HEK293 (cell line): Measurements from ENCODE around the gene WASHC3.
"Not testable (repeated sequence)": the region's sequence is repeated elsewhere in the genome, so short reads cannot be mapped to it uniquely, and the experiment has no call there.

Experiments
- CTCF ChIA-PET: fragments of 350-600 bp; formaldehyde crosslinking; extraction: SDS; loops from one replicate; lab custom pipeline; 2021; ENCODE audit warnings: antibody characterized with exemption; lab: Yijun Ruan, JAX
- POLR2A ChIA-PET: fragments of 300-600 bp; formaldehyde crosslinking; extraction: SDS; loops from one replicate; lab custom pipeline; 2020; ENCODE audit warnings: antibody characterized with exemption, inconsistent platforms; lab: Yijun Ruan, JAX
- H3K27ac ChIP-seq: fragments of 200-500 bp; sonication (Bioruptor generic); 2 replicates; pipeline ENCODE4 v1.5.1; 2014; ENCODE audit warnings: low read depth, low read length, control low read depth, inconsistent platforms; ENCODE audit errors: extremely low read depth
- H3K36me3 ChIP-seq, 2 experiments: fragments of 200-500 bp in 1 of 2; sonication (Bioruptor generic) in 1 of 2; 1 replicate in 1 of 2; 2 replicates in 1 of 2; pipeline ENCODE4 v1.5.1; 2014 to 2017; ENCODE audit warnings: inconsistent platforms in 2 of 2, low read length in 2 of 2; ENCODE audit not compliant: control insufficient read depth in 2 of 2, insufficient read depth in 1 of 2
- H3K4me1 ChIP-seq: fragments of 200-500 bp; sonication (Bioruptor generic); 2 replicates; pipeline ENCODE4 v1.5.1; 2014; ENCODE audit warnings: mild to moderate bottlenecking, low read length, inconsistent platforms; ENCODE audit not compliant: control insufficient read depth, insufficient read depth
- H3K4me3 ChIP-seq: 2 replicates; pipeline ENCODE4 v1.5.1; 2011; ENCODE audit warnings: low read depth, mild to moderate bottlenecking, control low read depth, low read length, moderate library complexity
- H3K9me3 ChIP-seq: fragments of 200-500 bp; sonication (Bioruptor generic); 2 replicates; pipeline ENCODE4 v1.5.1; 2014; ENCODE audit warnings: low read depth, low read length, inconsistent platforms; ENCODE audit not compliant: control insufficient read depth, insufficient read depth
- KLF10 ChIP-seq: fragments of 450-650 bp; IDR thresholded peaks from 2 replicates; pipeline ENCODE4 v1.5.1; 2018; ENCODE audit warnings: missing biosample characterization, mild to moderate bottlenecking, missing genetic modification characterization
- ZBTB48 ChIP-seq: fragments of 450-650 bp; formaldehyde crosslinking; IDR thresholded peaks from 2 replicates; pipeline ENCODE4 v1.5.1; 2016; ENCODE audit warnings: missing biosample characterization, missing genetic modification characterization
- ZNF155 ChIP-seq: fragments of 450-650 bp; formaldehyde crosslinking; IDR thresholded peaks from 2 replicates; pipeline ENCODE4 v1.5.1; 2016; ENCODE audit warnings: missing biosample characterization, missing genetic modification characterization
- ZNF404 ChIP-seq: fragments of 450-650 bp; formaldehyde crosslinking; IDR thresholded peaks from 2 replicates; pipeline ENCODE4 v1.5.1; 2017; ENCODE audit warnings: missing biosample characterization, missing genetic modification characterization
- ZNF626 ChIP-seq: fragments of 450-650 bp; sonication (Bioruptor Pico); formaldehyde crosslinking; IDR thresholded peaks from 2 replicates; pipeline ENCODE4 v1.5.1; 2018; ENCODE audit warnings: missing biosample characterization, missing genetic modification characterization, inconsistent platforms
- TF ChIP-seq, protein P1 (sequence below): fragments of 450-650 bp; formaldehyde crosslinking; IDR thresholded peaks from 2 replicates; pipeline ENCODE4 v1.5.0; 2017; ENCODE audit warnings: missing biosample characterization, missing genetic modification characterization, borderline replicate concordance
- TF ChIP-seq, protein P2 (sequence below): fragments of 450-650 bp; formaldehyde crosslinking; IDR thresholded peaks from 2 replicates; pipeline ENCODE4 v1.5.1; 2016; ENCODE audit warnings: missing biosample characterization, missing genetic modification characterization
- TF ChIP-seq, protein P3 (sequence below): fragments of 450-650 bp; formaldehyde crosslinking; IDR thresholded peaks from 2 replicates; pipeline ENCODE4 v1.5.1; 2016; ENCODE audit warnings: missing biosample characterization, missing genetic modification characterization

Gene WASHC3

DNA sequence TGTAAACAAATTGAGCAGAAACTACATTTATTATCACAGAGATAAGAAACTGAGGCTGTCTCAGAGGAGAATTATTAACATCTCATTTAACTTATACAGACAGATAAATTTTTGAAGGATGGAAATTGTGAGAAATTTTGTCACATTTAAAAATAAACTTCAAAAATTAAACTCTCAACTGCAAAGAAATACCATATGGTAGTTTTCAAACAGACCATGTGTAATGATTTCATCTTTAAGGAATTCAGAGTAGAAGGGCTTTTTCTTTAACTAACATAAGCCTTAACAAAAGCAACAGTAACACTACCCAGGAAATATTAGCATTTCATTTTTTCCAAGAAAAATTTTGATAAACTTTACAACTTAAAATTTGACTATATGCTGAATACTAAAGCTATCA lies 31.5 kb upstream of the WASHC3 start:
- Histone ChIP-seq H3K4me3 (no peak overlapping the region), H3K36me3 (peaks cover 9 to 36% of the 10 kb centered on the region in 2 experiments), H3K4me1 (no peaks in the 10 kb centered on the region), H3K27ac (no peak overlapping the region), H3K9me3 (no peaks in the 10 kb centered on the region)
- TF ChIP-seq ZBTB48 (tag by site-specific recombination) = no peak
- TF ChIP-seq, protein P1, sequence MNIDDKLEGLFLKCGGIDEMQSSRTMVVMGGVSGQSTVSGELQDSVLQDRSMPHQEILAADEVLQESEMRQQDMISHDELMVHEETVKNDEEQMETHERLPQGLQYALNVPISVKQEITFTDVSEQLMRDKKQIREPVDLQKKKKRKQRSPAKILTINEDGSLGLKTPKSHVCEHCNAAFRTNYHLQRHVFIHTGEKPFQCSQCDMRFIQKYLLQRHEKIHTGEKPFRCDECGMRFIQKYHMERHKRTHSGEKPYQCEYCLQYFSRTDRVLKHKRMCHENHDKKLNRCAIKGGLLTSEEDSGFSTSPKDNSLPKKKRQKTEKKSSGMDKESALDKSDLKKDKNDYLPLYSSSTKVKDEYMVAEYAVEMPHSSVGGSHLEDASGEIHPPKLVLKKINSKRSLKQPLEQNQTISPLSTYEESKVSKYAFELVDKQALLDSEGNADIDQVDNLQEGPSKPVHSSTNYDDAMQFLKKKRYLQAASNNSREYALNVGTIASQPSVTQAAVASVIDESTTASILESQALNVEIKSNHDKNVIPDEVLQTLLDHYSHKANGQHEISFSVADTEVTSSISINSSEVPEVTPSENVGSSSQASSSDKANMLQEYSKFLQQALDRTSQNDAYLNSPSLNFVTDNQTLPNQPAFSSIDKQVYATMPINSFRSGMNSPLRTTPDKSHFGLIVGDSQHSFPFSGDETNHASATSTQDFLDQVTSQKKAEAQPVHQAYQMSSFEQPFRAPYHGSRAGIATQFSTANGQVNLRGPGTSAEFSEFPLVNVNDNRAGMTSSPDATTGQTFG (tag by site-specific recombination) = no peak
- TF ChIP-seq, protein P2, sequence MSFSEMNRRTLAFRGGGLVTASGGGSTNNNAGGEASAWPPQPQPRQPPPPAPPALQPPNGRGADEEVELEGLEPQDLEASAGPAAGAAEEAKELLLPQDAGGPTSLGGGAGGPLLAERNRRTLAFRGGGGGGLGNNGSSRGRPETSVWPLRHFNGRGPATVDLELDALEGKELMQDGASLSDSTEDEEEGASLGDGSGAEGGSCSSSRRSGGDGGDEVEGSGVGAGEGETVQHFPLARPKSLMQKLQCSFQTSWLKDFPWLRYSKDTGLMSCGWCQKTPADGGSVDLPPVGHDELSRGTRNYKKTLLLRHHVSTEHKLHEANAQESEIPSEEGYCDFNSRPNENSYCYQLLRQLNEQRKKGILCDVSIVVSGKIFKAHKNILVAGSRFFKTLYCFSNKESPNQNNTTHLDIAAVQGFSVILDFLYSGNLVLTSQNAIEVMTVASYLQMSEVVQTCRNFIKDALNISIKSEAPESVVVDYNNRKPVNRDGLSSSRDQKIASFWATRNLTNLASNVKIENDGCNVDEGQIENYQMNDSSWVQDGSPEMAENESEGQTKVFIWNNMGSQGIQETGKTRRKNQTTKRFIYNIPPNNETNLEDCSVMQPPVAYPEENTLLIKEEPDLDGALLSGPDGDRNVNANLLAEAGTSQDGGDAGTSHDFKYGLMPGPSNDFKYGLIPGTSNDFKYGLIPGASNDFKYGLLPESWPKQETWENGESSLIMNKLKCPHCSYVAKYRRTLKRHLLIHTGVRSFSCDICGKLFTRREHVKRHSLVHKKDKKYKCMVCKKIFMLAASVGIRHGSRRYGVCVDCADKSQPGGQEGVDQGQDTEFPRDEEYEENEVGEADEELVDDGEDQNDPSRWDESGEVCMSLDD (tag by site-specific recombination) = no peak
- POLR2A ChIA-PET = no interaction called here
- CTCF ChIA-PET = interaction anchor here (0.6 to 1.6 kb wide), 2 partner anchors 12 to 133 kb away, joined by 3 to 6 read pairs; no protein-coding TSS in a partner anchor

DNA sequence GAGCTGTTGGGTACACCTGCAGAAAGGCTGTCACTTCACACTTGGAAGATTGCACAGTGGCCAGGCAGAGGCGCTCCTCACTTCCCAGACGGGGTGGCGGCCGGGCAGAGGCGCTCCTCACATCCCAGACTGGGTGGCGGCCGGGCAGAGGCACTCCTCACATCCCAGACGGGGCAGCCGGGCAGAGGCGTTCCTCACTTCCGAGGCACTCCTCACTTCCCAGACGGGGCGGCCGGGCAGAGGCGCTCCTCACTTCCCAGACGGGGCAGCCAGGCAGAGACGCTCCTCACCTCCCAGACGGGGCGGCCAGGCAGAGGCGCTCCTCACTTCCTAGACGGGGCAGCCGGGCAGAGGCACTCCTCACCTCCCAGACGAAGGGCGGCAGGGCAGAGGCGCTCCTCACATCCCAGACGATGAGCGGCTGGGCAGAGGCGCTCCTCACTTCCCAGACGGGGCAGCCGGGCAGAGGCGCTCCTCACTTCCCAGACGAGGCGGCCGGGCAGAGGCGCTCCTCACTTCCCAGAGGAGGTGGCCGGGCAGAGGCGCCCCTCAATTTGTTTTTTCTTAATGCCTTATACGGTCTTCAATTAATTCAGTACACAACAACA lies 27.5 kb upstream of the WASHC3 start:
- H3K4me3 ChIP-seq, H3K9me3 ChIP-seq, H3K4me1 ChIP-seq, H3K27ac ChIP-seq, CTCF ChIA-PET: not testable (repeated sequence)
- POLR2A ChIA-PET = interaction anchor here (0.6 kb wide), 1 partner anchor 30 kb away, joined by 3 read pairs; no protein-coding TSS in a partner anchor
- peaks cover 5 to 37% of the 10 kb centered on the region in 2 experiments; a peak in 2 of 3 replicates for H3K36me3 ChIP-seq

DNA sequence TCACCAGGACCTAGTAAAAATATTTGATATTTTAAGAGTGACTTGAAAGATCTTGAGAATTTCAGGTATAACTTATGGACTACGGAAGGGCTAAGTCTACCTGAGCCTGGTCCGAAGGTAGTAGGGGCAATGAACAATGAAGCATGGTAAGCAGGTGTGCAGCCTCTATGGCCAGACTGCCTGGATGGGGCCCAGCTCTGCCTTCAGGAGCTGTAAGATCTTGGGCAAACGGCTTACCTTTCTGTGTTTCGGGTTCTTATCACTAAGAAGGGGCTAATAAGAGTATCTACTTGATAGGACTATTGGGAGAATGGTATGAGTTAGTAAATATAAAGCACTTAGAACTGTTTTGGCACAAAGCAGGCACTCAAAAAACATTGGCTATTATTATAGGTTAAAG lies 19.1 kb upstream of the WASHC3 start:
- TF ChIP-seq KLF10 = no peak
- no peaks in the 10 kb centered on the region for H3K4me1 ChIP-seq
- H3K36me3 ChIP-seq = peaks cover 44 to 77% of the 10 kb centered on the region in 2 experiments
- H3K4me3 ChIP-seq = no peak overlapping the region
- POLR2A ChIA-PET = no interaction called here
- no peaks in the 10 kb centered on the region for H3K9me3 ChIP-seq
- CTCF ChIA-PET = no interaction called here
- H3K27ac ChIP-seq = no peak overlapping the region

DNA sequence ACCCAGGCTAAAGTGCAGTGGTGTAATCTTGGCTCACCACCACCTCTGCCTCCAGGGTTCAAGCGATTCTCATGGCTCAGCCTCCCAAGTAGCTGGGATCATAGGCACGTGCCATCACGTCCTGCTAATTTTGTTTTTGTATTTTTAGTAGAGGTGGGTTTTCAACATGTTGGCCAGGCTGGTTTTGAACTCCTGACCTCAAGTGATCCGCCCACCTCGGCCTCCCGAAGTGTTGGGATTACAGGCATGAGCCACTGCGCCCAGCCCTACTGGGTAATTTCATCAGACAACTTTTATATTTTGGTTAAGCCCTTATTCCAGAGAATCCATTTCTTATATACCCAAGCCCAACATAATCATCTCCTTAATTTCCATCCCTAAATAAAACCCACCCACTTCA lies 10.3 kb upstream of the WASHC3 start:
- H3K9me3 ChIP-seq, H3K4me3 ChIP-seq, CTCF ChIA-PET, POLR2A ChIA-PET, H3K4me1 ChIP-seq, H3K27ac ChIP-seq: not testable (repeated sequence)
- H3K36me3 ChIP-seq = peaks cover 16 to 33% of the 10 kb centered on the region in 2 experiments

DNA sequence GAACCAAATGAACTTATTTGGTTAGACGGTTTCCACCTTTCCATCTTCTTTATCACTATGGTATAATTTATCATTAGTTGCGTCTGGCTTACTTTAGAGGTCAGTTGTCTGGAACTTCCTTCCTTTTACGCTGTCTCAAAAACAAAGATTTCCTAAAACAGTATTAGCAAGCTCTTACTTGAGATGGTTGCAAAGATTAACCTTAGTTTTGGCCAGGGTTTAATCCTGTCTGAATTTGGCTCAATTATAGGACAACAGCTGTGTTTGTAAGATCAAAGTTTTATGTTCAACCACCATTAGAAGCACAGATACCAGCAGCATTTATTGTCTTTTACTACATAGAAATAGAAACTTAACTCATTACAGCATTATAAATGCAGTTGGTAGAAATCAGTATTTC lies 7.9 kb upstream of the WASHC3 start:
- no peaks in the 10 kb centered on the region for H3K9me3 ChIP-seq
- POLR2A ChIA-PET = no interaction called here
- CTCF ChIA-PET = interaction anchor here (0.6 kb wide), 1 partner anchor 1132 kb away, joined by 3 read pairs; no protein-coding TSS in a partner anchor
- no peak overlapping the region for H3K4me3 ChIP-seq
- H3K36me3 ChIP-seq = peaks cover 5 to 10% of the 10 kb centered on the region in 2 experiments
- H3K27ac ChIP-seq = no peak overlapping the region
- TF ChIP-seq, protein P3, sequence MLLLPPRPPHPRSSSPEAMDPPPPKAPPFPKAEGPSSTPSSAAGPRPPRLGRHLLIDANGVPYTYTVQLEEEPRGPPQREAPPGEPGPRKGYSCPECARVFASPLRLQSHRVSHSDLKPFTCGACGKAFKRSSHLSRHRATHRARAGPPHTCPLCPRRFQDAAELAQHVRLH (tag by site-specific recombination) = no peak
- TF ChIP-seq, protein P1 (tag by site-specific recombination) = no peak
- no peak for TF ChIP-seq ZNF626 (tag by site-specific recombination)
- TF ChIP-seq ZNF404 (tag by site-specific recombination) = no peak
- no peak for TF ChIP-seq ZNF155 (tag by site-specific recombination)
- peaks cover 3% of the 10 kb centered on the region; the same call in 1 of the 2 replicates for H3K4me1 ChIP-seq
